Measurements from ENCODE around the gene ATP5MG.
A peak's percentile ranks its signal among the peaks of the same experiment; 100 is the strongest.
"Not testable (repeated sequence)": the region's sequence is repeated elsewhere in the genome, so short reads cannot be mapped to it uniquely, and the experiment has no call there.

The ATP5MG gene

GRCh38 chr11:118401151-118401879 is at the start of gene ATP5MG:
Gene ATP5MG (plus strand): TSS chr11:118401606. CDS start chr11:118401666, 60 bp downstream.
- peak; percentile 95 for DNase-seq

- DNase-seq: no peak
Measured at GRCh38 chr11:118353084-118353710, 48.2 kb upstream of the ATP5MG start.

- no peak for DNase-seq
Measured at GRCh38 chr11:118358071-118358470, 43.3 kb upstream of the ATP5MG start.

GRCh38 chr11:118359295-118359958 is 42.0 kb upstream of the ATP5MG start, which contains the start of gene UBE4A:
Gene UBE4A (plus strand): TSS chr11:118359600. CDS start chr11:118365081, 5,481 bp downstream.
- peak; percentile 99 for DNase-seq

- no peak for DNase-seq
Measured at GRCh38 chr11:118364956-118365615, 36.3 kb upstream of the ATP5MG start.

GRCh38 chr11:118366287-118366686 is 35.1 kb upstream of the ATP5MG start:
- DNase-seq: no peak

GRCh38 chr11:118370774-118371173 is 30.6 kb upstream of the ATP5MG start:
- no peak for DNase-seq

GRCh38 chr11:118373263-118373662 is 28.1 kb upstream of the ATP5MG start:
- no peak for DNase-seq

- DNase-seq: no peak
Measured at GRCh38 chr11:118373871-118374270, 27.5 kb upstream of the ATP5MG start.

GRCh38 chr11:118374729-118375128 is 26.7 kb upstream of the ATP5MG start:
- no peak for DNase-seq

GRCh38 chr11:118375978-118376377 is 25.4 kb upstream of the ATP5MG start:
- DNase-seq: no peak

- DNase-seq: no peak
Measured at GRCh38 chr11:118379497-118379896, 21.9 kb upstream of the ATP5MG start.

- DNase-seq: no peak
Measured at GRCh38 chr11:118380571-118380970, 20.8 kb upstream of the ATP5MG start.

GRCh38 chr11:118382954-118383353 is 18.5 kb upstream of the ATP5MG start:
- no peak for DNase-seq

- DNase-seq: no peak
Measured at GRCh38 chr11:118383657-118384056, 17.7 kb upstream of the ATP5MG start.

- DNase-seq: no peak
Measured at GRCh38 chr11:118396097-118396501, 5.3 kb upstream of the ATP5MG start.

GRCh38 chr11:118397448-118397847 is 4.0 kb upstream of the ATP5MG start:
- DNase-seq: no peak

- DNase-seq: peak; percentile 42
Measured at GRCh38 chr11:118398791-118399559, 2.4 kb upstream of the ATP5MG start.

- no peak for DNase-seq
Measured at GRCh38 chr11:118401880-118402590, 629 bp downstream of the ATP5MG start.

GRCh38 chr11:118402594-118402993 is 1.2 kb downstream of the ATP5MG start:
- not testable (repeated sequence) for DNase-seq

GRCh38 chr11:118406599-118407166 is 5.3 kb downstream of the ATP5MG start:
- no peak for DNase-seq
